Activated naive CD4-positive, alpha-beta T cell treated with anti-CD3 and anti-CD28 coated beads, Interleukin-2, amount 10 ng/mL, durations not matched to agents 7 days and 5 days (primary cell): ENCODE measurements around the gene MYO5A.
"Not testable (repeated sequence)": the region's sequence is repeated elsewhere in the genome, so short reads cannot be mapped to it uniquely, and the experiment has no call there.

Experiments
- CTCF ChIA-PET: fragments of 350-600 bp; sonication (Branson Sonifier 250); formaldehyde crosslinking; loops from one replicate; lab custom pipeline; 2021; ENCODE audit warnings: antibody characterized with exemption; lab: Charles Lee
- DNase-seq: peaks from one replicate; pipeline ENCODE4 v3.0.0-alpha.2; 2020
- H3K27ac Mint-ChIP-seq: one replicate; pipeline ENCODE4 v1.8.0; 2021; ENCODE audit warnings: mild to moderate bottlenecking, moderate library complexity, mixed read lengths
- H3K27me3 Mint-ChIP-seq: one replicate; pipeline ENCODE4 v1.8.0; 2021; ENCODE audit warnings: mild to moderate bottlenecking, mixed read lengths
- H3K36me3 Mint-ChIP-seq: one replicate; pipeline ENCODE4 v1.8.0; 2021; ENCODE audit warnings: mixed read lengths
- H3K4me1 Mint-ChIP-seq: one replicate; pipeline ENCODE4 v1.8.0; 2021; ENCODE audit warnings: mixed read lengths
- H3K4me3 Mint-ChIP-seq: one replicate; pipeline ENCODE4 v1.8.0; 2021; ENCODE audit warnings: mild to moderate bottlenecking, moderate library complexity, mixed read lengths
- H3K9me3 Mint-ChIP-seq: one replicate; pipeline ENCODE4 v1.8.0; 2021; ENCODE audit warnings: mixed read lengths

MYO5A gene

DNA sequence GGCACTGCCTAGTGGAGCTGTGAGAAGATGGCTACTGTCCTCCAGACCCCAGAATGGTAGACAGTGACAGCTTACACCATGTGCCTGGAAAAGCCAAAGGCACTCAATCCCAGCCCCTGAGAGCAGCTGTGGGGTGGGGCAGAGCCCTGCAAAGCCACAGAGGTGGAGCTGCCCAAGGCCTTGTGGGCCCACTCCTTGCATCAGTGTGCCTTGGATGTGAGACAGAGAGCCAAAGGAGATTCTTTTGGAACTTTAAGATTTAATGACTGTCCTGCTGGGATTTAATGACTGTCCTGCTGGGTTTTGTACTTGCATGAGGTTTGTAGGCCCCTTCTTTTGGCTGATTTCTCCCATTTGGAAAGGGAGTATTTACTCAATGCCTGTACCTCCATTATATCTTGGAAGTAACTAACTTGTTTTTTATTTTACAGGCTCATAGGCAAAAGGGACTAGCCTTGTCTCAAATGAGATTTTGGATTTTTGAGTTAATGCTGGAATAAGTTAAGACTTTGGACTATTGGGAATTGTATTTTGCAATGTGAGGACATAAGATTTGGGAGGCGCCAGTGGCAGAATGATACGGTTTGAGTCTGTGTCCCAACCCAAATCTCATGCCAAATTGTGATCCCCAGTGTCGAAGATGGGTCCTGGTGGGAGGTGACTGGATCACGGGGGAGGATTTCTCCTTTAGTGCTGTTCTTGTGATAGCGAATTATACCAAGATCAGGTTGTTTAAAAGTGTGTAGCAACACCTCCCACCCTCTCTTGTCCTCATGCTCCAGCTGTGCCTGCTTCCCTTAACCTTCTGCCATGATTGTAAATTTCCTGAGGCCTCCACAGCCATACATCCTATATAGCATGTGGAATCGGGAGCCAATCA, 80.4 kb downstream of the MYO5A start:
- Mint-ChIP-seq H3K4me3 (no peak overlapping the region), H3K27me3 (no peaks in the 10 kb centered on the region), H3K27ac (no peak overlapping the region), H3K36me3 (peaks cover 7% of the 10 kb centered on the region), H3K9me3 (peaks cover 5% of the 10 kb centered on the region), H3K4me1 (no peaks in the 10 kb centered on the region)
- no peak for DNase-seq
- CTCF ChIA-PET: no interaction called here

DNA sequence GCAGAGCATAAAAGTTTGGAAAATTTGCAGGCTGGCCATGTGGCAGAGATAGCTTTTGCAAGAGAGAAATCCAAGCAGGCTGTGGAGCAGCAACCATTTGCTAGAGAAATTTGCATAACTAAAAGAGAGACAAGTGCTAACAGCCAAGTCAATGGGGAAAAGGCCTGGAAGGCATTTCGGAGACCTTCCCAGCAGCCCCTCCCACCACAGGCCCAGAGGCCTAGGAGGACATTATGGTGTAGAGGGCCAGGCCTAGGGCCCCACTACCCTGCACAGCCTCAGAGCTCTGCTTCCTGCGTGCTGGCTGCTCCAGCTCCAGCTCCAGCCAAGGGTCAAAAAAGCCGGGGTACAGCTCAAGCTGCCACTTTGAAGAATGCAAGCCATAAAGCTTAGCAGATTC, 82.7 kb downstream of the MYO5A start:
- peaks cover 5% of the 10 kb centered on the region for H3K4me1 Mint-ChIP-seq
- no peak overlapping the region for H3K27ac Mint-ChIP-seq
- peaks cover 2% of the 10 kb centered on the region for H3K36me3 Mint-ChIP-seq
- no peak for DNase-seq
- no peaks in the 10 kb centered on the region for H3K9me3 Mint-ChIP-seq
- H3K27me3 Mint-ChIP-seq: no peaks in the 10 kb centered on the region
- CTCF ChIA-PET: no interaction called here
- H3K4me3 Mint-ChIP-seq: no peak overlapping the region

DNA sequence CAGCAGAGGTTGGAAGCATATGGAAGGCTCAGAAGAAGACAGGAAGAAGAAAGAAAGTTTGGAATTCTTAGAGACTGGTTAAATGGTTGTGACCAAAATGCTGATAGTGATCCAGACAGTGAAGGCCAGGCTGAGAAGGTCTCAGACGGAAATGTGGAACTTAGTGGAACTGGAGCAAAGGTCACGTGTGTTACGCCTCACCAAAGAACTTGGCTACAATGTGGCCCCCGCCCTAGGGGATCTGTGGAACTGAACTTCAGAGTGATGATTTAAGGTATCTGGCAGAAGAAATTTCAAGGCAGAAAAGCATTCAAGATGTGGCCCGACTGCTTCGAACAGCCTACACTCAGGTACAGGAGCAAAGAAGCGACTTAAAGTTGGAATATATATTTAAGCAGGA, 83.1 kb downstream of the MYO5A start:
- Mint-ChIP-seq H3K27ac (no peak overlapping the region), H3K4me3 (no peak overlapping the region)
- CTCF ChIA-PET: no interaction called here

DNA sequence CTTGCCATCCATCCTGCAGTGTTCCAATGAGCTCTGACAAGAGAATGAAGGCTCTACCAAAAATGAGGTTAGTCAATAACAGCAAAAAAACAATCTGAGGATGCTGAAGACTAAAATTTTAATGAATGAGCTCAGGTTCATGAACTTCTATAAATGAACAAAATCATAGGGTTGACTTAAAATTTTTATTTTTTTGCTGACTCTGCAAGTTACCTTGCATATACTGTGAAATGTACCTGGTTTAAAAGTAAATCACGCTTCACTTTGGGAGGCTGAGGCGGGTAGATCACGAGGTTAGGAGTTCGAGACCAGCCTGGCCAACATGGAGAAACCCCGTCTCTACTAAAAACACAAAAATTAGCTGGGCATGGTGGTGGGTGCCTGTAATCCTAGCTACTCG, 85.5 kb downstream of the MYO5A start:
- not testable (repeated sequence) for H3K9me3 Mint-ChIP-seq, DNase-seq, H3K27ac Mint-ChIP-seq, H3K4me3 Mint-ChIP-seq, H3K4me1 Mint-ChIP-seq, H3K36me3 Mint-ChIP-seq, H3K27me3 Mint-ChIP-seq
- CTCF ChIA-PET: interaction anchor here (0.8 kb wide), 1 partner anchor 605 kb away, joined by 3 read pairs; no protein-coding TSS in a partner anchor

More for the DNA sequence above, 83.1 kb downstream of the MYO5A start:
- peaks cover 5% of the 10 kb centered on the region for H3K4me1 Mint-ChIP-seq
- H3K27me3 Mint-ChIP-seq: no peaks in the 10 kb centered on the region
- H3K36me3 Mint-ChIP-seq: no peaks in the 10 kb centered on the region
- no peak for DNase-seq
- H3K9me3 Mint-ChIP-seq: no peaks in the 10 kb centered on the region

DNA sequence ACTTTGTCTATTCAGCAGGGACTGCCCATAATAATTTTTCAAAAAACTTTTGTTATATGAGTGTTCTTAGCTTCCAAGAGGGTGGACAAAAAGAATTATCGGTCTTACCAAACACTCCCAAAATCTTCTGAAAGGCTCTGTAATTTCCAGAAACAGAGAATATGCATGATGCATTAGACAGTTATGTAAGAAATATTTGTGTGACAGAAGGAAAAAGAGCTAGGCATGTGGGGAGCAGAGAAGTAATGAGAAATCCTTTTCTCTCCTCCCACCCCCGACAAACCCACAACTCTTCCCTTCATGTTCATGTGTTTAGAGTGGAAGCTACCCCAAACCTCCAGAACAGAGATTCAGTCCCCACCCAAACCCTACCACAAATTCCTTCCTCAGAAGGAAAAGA, 86.8 kb downstream of the MYO5A start:
- H3K4me3 Mint-ChIP-seq: no peak overlapping the region
- no peaks in the 10 kb centered on the region for H3K27me3 Mint-ChIP-seq
- H3K9me3 Mint-ChIP-seq: no peaks in the 10 kb centered on the region
- CTCF ChIA-PET: no interaction called here
- no peak for DNase-seq
- peaks cover 1% of the 10 kb centered on the region for H3K36me3 Mint-ChIP-seq
- no peak overlapping the region for H3K27ac Mint-ChIP-seq
- H3K4me1 Mint-ChIP-seq: peaks cover 13% of the 10 kb centered on the region

DNA sequence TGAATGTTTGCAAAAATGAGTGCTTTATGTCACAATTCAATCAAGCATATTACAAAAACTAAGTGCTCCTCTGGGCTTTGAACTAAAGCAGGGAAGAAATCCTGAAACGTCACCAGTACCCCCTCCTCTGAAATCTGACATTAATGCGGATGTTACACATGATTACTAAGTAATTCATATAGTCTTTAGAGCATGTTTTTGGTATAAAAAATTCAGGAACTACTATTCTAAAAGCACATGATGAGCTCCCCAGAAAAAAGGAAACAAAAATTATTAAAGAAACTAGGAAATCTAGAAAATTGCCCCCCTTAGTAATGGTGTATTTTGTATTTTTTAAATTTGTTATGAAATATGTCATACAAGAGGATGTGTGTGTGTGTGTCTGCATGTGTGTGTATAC, 87.7 kb downstream of the MYO5A start:
- CTCF ChIA-PET: interaction anchor here (0.6 kb wide), 1 partner anchor 29 kb away, joined by 3 read pairs; no protein-coding TSS in a partner anchor

DNA sequence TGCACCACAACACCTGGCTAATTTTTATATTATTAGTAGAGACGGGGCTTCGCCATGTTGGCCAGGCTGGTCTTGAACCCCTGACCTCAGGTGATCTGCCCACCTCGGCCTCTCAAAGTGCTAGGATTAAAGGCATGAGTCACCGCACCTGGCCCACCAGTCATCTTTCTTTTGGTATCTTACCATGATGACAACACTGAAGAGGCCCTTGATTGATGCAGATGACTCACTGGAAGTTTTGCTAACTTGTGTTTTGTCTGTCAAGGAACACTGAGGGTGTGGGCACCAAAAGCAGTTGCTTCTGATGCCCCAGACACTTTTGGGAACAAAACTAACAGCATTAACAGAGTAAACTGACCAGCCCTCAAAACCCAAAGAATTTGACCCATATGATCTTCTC, 88.3 kb downstream of the MYO5A start:
- Mint-ChIP-seq H3K36me3 (peaks cover 1% of the 10 kb centered on the region), H3K4me3 (no peak overlapping the region), H3K27me3 (no peaks in the 10 kb centered on the region), H3K27ac (no peak overlapping the region), H3K4me1 (peaks cover 13% of the 10 kb centered on the region), H3K9me3 (no peaks in the 10 kb centered on the region)
- CTCF ChIA-PET: interaction anchor here (0.6 kb wide), 1 partner anchor 29 kb away, joined by 3 read pairs; no protein-coding TSS in a partner anchor
- no peak for DNase-seq

More for the DNA sequence above, 87.7 kb downstream of the MYO5A start:
- Mint-ChIP-seq H3K4me3 (no peak overlapping the region), H3K27ac (no peak overlapping the region), H3K9me3 (no peaks in the 10 kb centered on the region), H3K36me3 (peaks cover 1% of the 10 kb centered on the region), H3K27me3 (no peaks in the 10 kb centered on the region), H3K4me1 (peaks cover 13% of the 10 kb centered on the region)
- DNase-seq: no peak

DNA sequence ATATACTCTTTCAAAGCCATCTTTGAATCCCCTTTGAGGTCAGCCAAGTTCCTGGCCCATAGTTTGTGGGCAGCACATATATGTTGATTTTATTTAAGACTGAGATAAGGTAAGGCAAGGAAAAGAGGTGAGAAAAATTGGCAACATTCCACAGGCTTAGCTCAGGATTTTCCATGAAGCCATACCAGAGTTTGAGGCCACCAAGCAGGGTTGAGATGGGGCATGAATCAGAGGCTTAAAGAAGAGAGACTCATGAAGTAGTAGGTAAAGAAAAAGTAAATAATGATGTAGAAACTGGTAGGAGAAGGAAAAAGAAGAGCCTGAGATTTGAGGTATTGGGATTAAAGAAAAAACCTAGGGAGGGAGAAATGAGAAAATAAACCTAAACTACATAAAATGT, 89.2 kb downstream of the MYO5A start:
- Mint-ChIP-seq H3K36me3 (peaks cover 1% of the 10 kb centered on the region), H3K4me1 (peaks cover 13% of the 10 kb centered on the region), H3K9me3 (no peaks in the 10 kb centered on the region), H3K4me3 (no peak overlapping the region), H3K27ac (no peak overlapping the region), H3K27me3 (no peaks in the 10 kb centered on the region)
- no peak for DNase-seq
- CTCF ChIA-PET: no interaction called here

DNA sequence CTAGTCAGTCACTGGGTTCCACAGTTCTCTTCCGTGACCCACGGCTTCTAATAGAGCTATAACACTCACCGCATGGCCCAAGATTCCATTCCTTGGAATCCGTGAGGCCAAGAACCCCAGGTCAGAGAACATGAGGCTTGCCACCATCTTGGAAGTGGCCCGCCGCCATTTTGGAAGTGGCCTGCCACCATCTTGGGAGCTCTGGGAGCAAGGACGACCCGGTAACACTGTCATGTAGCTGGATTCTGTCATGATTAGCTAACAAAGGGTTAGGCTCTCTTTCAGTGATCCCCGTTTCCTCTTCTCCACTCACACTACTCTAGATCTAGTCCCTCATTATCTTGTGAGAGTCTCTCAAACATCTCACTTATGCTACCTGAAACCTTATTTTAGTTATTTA, 89.6 kb downstream of the MYO5A start:
- H3K36me3 Mint-ChIP-seq, CTCF ChIA-PET, H3K27ac Mint-ChIP-seq, DNase-seq, H3K4me3 Mint-ChIP-seq, H3K9me3 Mint-ChIP-seq, H3K27me3 Mint-ChIP-seq: not testable (repeated sequence)
- peaks cover 13% of the 10 kb centered on the region for H3K4me1 Mint-ChIP-seq

DNA sequence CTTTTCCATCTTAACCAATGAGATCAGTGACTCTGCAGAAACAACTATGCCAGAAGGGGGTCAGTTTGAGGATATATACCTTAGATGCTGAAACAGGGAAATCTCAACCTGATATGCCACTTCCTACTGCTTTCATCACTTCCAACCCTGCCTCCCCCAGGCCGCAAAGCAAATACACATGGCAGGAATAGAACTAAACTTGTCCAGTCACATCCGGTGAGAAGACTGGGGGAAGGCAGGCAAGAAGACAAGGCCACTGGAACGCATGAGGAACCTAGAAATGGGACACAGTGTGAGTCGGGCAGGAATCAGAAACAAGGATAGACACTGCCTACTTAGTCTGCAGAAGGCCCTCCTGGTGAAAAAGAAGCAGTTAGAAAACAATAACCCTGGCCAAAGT, 90.6 kb downstream of the MYO5A start:
- DNase-seq: no peak
- H3K4me1 Mint-ChIP-seq: peaks cover 13% of the 10 kb centered on the region
- no peaks in the 10 kb centered on the region for H3K27me3 Mint-ChIP-seq
- CTCF ChIA-PET: interaction anchor here (0.8 kb wide), 1 partner anchor 46 kb away, joined by 3 read pairs; no protein-coding TSS in a partner anchor
- peaks cover 1% of the 10 kb centered on the region for H3K36me3 Mint-ChIP-seq
- H3K27ac Mint-ChIP-seq: no peak overlapping the region
- no peaks in the 10 kb centered on the region for H3K9me3 Mint-ChIP-seq
- H3K4me3 Mint-ChIP-seq: no peak overlapping the region

DNA sequence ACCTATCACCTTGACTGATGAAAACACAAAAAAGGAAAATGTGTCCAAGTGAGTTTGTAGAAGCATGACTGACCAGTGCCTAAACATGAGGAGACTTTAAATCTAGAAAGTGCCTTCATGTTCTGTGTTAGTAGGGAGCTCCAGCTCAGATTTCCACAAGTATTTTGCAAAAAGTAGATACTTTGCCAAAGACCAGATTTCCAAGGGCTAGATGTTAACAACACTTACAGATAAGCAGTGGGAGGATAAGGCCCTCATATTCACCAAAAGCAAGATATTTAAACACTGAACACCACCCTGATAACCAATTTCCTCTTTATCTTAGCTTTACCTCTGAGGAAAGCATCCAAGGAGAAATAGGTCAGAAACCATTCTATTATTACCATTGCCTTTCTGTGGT, 91.0 kb downstream of the MYO5A start:
- Mint-ChIP-seq H3K4me3 (no peak overlapping the region), H3K27ac (no peak overlapping the region), H3K9me3 (no peaks in the 10 kb centered on the region), H3K27me3 (no peaks in the 10 kb centered on the region), H3K36me3 (peaks cover 3% of the 10 kb centered on the region), H3K4me1 (peaks cover 13% of the 10 kb centered on the region)
- no peak for DNase-seq
- CTCF ChIA-PET: interaction anchor here (0.8 kb wide), 1 partner anchor 46 kb away, joined by 3 read pairs; no protein-coding TSS in a partner anchor

DNA sequence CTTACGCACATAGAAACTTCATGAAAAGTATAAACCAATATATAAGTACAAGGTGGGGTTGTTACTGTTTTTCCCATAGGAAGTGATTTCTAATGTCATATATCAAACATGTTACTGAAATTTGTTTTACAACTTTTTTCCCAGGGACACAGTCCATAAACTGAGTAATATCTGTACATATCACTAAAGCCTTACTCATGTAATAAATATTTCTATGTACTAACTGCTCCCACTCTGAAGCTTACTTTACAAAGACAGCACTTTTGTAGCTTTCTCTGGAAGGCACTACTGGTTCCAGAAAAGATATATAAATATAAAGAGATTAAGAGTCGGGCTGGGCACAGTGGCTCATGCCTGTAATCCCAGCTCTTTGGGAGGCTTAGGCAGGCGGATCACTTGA, 91.7 kb downstream of the MYO5A start:
- DNase-seq: no peak
- Mint-ChIP-seq H3K36me3 (peaks cover 4% of the 10 kb centered on the region), H3K9me3 (no peaks in the 10 kb centered on the region), H3K4me1 (peaks cover 15% of the 10 kb centered on the region), H3K4me3 (no peak overlapping the region), H3K27me3 (no peaks in the 10 kb centered on the region), H3K27ac (no peak overlapping the region)
- CTCF ChIA-PET: interaction anchor here (0.8 kb wide), 1 partner anchor 47 kb away, joined by 3 read pairs; no protein-coding TSS in a partner anchor

DNA sequence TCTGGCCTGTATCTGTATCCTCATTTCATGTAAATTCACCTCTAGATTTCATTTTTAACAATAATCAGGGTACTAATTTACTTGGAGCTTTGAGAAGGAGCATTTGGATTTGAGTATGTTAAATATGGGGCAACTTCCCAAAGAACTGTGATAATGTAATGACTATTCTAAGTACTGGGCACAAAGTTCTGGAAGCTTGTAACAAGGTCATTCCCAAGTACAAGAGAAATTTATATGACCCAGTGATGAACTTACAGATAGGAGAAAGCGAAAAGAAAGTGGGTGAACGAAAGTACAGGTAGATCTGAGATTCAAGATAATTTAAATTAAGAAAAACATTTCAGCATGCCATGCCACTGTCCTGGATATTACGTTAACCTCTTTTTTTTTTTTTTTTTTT, 93.8 kb downstream of the MYO5A start:
- no peak overlapping the region for H3K27ac Mint-ChIP-seq
- peaks cover 4% of the 10 kb centered on the region for H3K36me3 Mint-ChIP-seq
- H3K9me3 Mint-ChIP-seq: no peaks in the 10 kb centered on the region
- H3K4me1 Mint-ChIP-seq: peaks cover 12% of the 10 kb centered on the region
- H3K27me3 Mint-ChIP-seq: no peaks in the 10 kb centered on the region
- CTCF ChIA-PET: no interaction called here
- no peak for DNase-seq
- no peak overlapping the region for H3K4me3 Mint-ChIP-seq

DNA sequence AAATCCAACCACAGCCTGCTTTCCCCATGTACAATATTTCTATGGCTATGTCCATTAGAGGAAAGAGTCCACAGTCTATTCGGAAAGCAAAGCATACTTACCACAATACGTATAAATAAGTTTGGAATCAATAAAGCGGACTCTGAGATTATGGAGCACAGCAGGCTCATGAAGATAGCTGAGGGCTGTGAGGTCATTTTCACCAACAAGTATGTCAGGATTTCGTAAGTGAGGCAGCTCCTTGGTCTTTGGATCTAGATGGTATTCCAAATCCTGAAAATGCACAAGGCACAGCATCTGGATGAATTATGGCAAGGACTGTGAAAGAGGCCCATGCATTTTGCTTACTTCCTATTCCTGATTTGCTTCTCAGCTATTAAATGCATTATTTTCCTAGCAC, 100.4 kb downstream of the MYO5A start:
- no peak for DNase-seq
- CTCF ChIA-PET: no interaction called here
- H3K4me3 Mint-ChIP-seq: no peak overlapping the region

DNA sequence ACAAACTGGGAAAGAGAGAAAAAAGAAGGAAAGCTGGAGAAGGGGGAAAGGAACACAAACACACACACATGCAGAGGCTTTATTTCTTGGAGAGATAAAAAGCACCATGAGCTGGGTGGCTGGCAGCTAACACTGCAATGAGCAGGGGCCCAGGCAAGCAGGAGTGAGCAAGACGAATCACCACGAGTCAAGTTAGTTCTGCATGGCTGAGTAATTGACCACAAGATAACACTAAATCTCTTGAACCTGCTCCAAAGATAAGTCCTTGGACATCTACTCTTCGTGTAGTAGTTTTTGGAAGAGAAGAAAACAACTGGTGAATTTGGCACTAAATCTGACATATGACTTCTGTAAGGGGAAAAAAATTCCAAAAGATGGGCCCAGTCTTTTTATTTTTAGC, 100.9 kb downstream of the MYO5A start:
- CTCF ChIA-PET: no interaction called here
- peaks cover 4% of the 10 kb centered on the region for H3K4me1 Mint-ChIP-seq
- H3K27ac Mint-ChIP-seq: no peak overlapping the region
- no peak overlapping the region for H3K4me3 Mint-ChIP-seq
- no peaks in the 10 kb centered on the region for H3K9me3 Mint-ChIP-seq
- DNase-seq: no peak
- H3K27me3 Mint-ChIP-seq: no peaks in the 10 kb centered on the region
- H3K36me3 Mint-ChIP-seq: peaks cover 5% of the 10 kb centered on the region

More for the DNA sequence above, 100.4 kb downstream of the MYO5A start:
- no peaks in the 10 kb centered on the region for H3K27me3 Mint-ChIP-seq
- H3K36me3 Mint-ChIP-seq: peaks cover 5% of the 10 kb centered on the region
- peaks cover 4% of the 10 kb centered on the region for H3K4me1 Mint-ChIP-seq
- no peak overlapping the region for H3K27ac Mint-ChIP-seq
- H3K9me3 Mint-ChIP-seq: no peaks in the 10 kb centered on the region
